Activated CD4-positive, alpha-beta memory T cell treated with anti-CD3 and anti-CD28 coated beads, Interleukin-2, amount 10 ng/mL, durations not matched to agents 7 days and 5 days (primary cell): ENCODE data around the gene NUDT3. TPM values are rescaled to one million over a fixed set of nuclear protein-coding genes. Genes with fewer than 3 reads are reported as not detected.

Experiments used
- CTCF ChIA-PET: fragments of 350-600 bp; sonication (Branson Sonifier 250); formaldehyde crosslinking; loops from one replicate; lab custom pipeline; 2021; ENCODE audit warnings: antibody characterized with exemption, inconsistent platforms; lab: Charles Lee
- POLR2A ChIA-PET: fragments of 350-600 bp; sonication (Branson Sonifier 250); formaldehyde crosslinking; loops from one replicate; lab custom pipeline; 2021; ENCODE audit warnings: antibody characterized with exemption; lab: Charles Lee
- DNase-seq: peaks from one replicate; pipeline ENCODE4 v3.0.0-alpha.2; 2020
- H3K27ac Mint-ChIP-seq: one replicate; pipeline ENCODE4 v1.8.0; 2021; ENCODE audit warnings: mild to moderate bottlenecking, mixed read lengths
- H3K27me3 Mint-ChIP-seq: one replicate; pipeline ENCODE4 v1.8.0; 2021; ENCODE audit warnings: mixed read lengths
- H3K36me3 Mint-ChIP-seq: one replicate; pipeline ENCODE4 v1.8.0; 2021; ENCODE audit warnings: low read depth, mixed read lengths
- H3K4me1 Mint-ChIP-seq: one replicate; pipeline ENCODE4 v1.8.0; 2021; ENCODE audit warnings: mixed read lengths
- H3K4me3 Mint-ChIP-seq: one replicate; pipeline ENCODE4 v1.8.0; 2021; ENCODE audit warnings: mild to moderate bottlenecking, mixed read lengths
- H3K9me3 Mint-ChIP-seq: one replicate; pipeline ENCODE4 v1.8.0; 2021; ENCODE audit warnings: mixed read lengths
- total RNA-seq, 2 experiments: library from RNA; stranded (reverse); gene quantifications; one replicate each; pipeline ENCODE4 v1.2.3, GENCODE V29; 2021

The NUDT3 gene
- total RNA-seq, result 10 to 100 TPM in 1 of 2 experiments, 1 to 10 TPM in 1; 9.9 to 10.0 TPM

GRCh38 chr6:34392497-34393190 lies at the start of gene NUDT3:
TSS of gene NUDT3 (minus strand) at chr6:34392669. CDS start at chr6:34392362, 307 bp downstream.
- POLR2A ChIA-PET, result interaction anchor here (0.6 to 3.5 kb wide), 9 partner anchors 22 to 364 kb away, joined by 3 to 19 read pairs (median 5); partner anchors contain the start of genes RPS10, SMIM29 and SPDEF
- peaks cover 17% of the 10 kb centered on the region for H3K4me1 Mint-ChIP-seq
- peaks cover 6% of the 10 kb centered on the region for H3K36me3 Mint-ChIP-seq
- H3K27ac Mint-ChIP-seq, result peak within 1 kb of the TSS; percentile 83
- DNase-seq, result peak; percentile 95
- no peaks in the 10 kb centered on the region for H3K27me3 Mint-ChIP-seq
- CTCF ChIA-PET, result interaction anchor here (0.6 to 5.6 kb wide), 7 partner anchors 24 to 264 kb away, joined by 3 to 35 read pairs (median 3); partner anchors contain the start of genes RPS10 and SMIM29
- H3K9me3 Mint-ChIP-seq, result peaks cover 3% of the 10 kb centered on the region
- peak within 1 kb of the TSS; percentile 58 for H3K4me3 Mint-ChIP-seq

DNA sequence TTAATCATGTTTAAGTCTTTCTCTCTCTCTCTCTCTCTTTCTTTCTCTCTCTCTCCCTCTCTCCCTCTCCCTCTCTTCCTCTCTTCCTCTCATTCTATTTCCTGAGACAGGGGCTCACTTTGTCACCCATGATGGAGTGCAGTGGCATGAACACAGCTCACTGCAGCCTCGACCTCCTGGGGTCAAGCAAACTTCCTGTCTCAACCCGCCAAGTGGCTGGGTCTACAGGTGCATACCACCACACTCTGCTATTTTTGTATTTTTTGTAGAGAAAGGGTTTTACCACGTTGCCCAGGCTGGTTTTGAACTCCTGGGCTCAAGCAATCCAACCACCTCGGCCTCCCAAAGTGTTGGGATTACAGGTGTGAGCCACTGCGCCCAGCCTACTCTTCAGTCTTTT lies 49.1 kb upstream of the NUDT3 start:
- POLR2A ChIA-PET, result no interaction called here
- H3K4me3 Mint-ChIP-seq, result no peak overlapping the region
- no peaks in the 10 kb centered on the region for H3K36me3 Mint-ChIP-seq
- CTCF ChIA-PET, result no interaction called here
- peaks cover 3% of the 10 kb centered on the region for H3K9me3 Mint-ChIP-seq
- H3K4me1 Mint-ChIP-seq, result no peaks in the 10 kb centered on the region
- no peak for DNase-seq
- no peak overlapping the region for H3K27ac Mint-ChIP-seq
- H3K27me3 Mint-ChIP-seq, result peaks cover 3% of the 10 kb centered on the region

- Mint-ChIP-seq H3K27ac (no peak overlapping the region), H3K4me3 (no peak overlapping the region), H3K36me3 (no peaks in the 10 kb centered on the region), H3K4me1 (no peaks in the 10 kb centered on the region), H3K9me3 (peaks cover 3% of the 10 kb centered on the region), H3K27me3 (peaks cover 1% of the 10 kb centered on the region)
- ChIA-PET POLR2A (interaction anchor here (1.3 kb wide), 1 partner anchor 14 kb away, joined by 6 read pairs; the partner anchor contains the start of gene RPS10), CTCF (no interaction called here)
- no peak for DNase-seq
Observed at GRCh38 chr6:34439442-34439841, 47.0 kb upstream of the NUDT3 start.

- no peak for DNase-seq
- no peak overlapping the region for H3K27ac Mint-ChIP-seq
- no peaks in the 10 kb centered on the region for H3K4me1 Mint-ChIP-seq
- ChIA-PET POLR2A (interaction anchor here (1.3 kb wide), 1 partner anchor 13 kb away, joined by 6 read pairs; the partner anchor contains the start of gene RPS10), CTCF (no interaction called here)
- peaks cover 1% of the 10 kb centered on the region for H3K27me3 Mint-ChIP-seq
- no peak overlapping the region for H3K4me3 Mint-ChIP-seq
- peaks cover 3% of the 10 kb centered on the region for H3K9me3 Mint-ChIP-seq
- H3K36me3 Mint-ChIP-seq, result no peaks in the 10 kb centered on the region
Observed at GRCh38 chr6:34438705-34439104, 46.2 kb upstream of the NUDT3 start.

DNA sequence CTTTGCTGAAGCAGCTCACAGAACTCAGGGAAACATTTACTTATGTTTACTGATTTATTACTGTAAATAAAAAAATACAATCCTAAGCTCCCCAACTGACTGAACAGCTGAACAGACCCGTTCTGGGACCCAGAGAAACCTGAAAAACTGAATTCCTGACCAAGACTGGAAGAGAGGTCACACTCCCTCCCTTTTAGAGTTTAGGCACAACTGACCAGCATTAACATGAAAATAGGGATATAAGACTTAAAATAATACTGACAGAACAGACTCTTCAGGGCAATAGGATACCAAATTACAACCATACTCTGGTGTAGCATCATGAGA lies 45.1 kb upstream of the NUDT3 start:
- Mint-ChIP-seq H3K27ac (no peak overlapping the region), H3K4me1 (no peaks in the 10 kb centered on the region), H3K9me3 (peaks cover 3% of the 10 kb centered on the region), H3K4me3 (no peak overlapping the region), H3K27me3 (peaks cover 1% of the 10 kb centered on the region), H3K36me3 (no peaks in the 10 kb centered on the region)
- no peak for DNase-seq
- ChIA-PET CTCF (no interaction called here), POLR2A (no interaction called here)

DNA sequence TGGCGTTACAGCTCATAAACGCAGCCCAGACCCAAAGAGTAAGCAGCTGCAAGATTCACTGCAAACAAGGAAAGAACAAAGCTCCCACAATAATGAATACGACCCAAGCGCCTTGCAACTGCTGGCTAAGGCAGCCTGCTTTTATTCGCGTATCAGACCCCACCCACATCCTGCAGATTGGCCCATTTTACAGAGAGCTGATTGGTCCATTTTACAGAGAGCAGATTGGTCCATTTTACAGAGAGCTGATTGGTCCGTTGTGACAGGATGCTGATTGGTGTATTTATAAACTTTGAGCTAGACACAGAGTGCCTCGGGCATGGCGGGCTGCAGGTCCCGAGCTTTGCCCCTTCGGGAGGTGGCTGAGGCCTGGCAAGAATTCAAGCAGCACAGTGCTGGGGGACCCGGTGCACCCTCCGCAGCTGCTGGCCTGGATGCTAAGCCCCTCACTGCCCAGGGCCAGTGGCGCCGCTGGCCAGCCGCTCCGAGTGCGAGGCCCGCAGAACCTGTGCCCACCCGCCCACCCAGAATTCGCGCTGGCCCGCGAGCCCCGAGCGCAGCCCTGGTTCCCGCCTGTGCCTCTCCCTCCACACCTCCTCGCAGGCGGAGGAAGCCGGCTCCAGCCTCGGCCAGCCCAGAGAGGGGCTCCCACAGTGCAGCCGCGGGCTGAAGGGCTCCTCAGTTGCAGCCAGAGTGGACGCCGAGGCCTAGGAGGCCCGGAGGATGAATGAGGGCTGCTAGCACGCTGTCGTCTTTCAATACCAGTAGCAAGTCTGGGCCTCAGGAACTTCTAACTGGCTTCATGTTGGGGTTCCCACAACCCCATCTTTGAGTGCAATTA lies 44.6 kb upstream of the NUDT3 start:
- peaks cover 1% of the 10 kb centered on the region for H3K27me3 Mint-ChIP-seq
- no peak overlapping the region for H3K27ac Mint-ChIP-seq
- no peak overlapping the region for H3K4me3 Mint-ChIP-seq
- H3K36me3 Mint-ChIP-seq, result no peaks in the 10 kb centered on the region
- ChIA-PET CTCF (no interaction called here), POLR2A (no interaction called here)
- DNase-seq, result no peak
- peaks cover 3% of the 10 kb centered on the region for H3K9me3 Mint-ChIP-seq
- H3K4me1 Mint-ChIP-seq, result no peaks in the 10 kb centered on the region

- CTCF ChIA-PET, result no interaction called here
- Mint-ChIP-seq H3K4me1 (no peaks in the 10 kb centered on the region), H3K4me3 (no peak overlapping the region), H3K9me3 (peaks cover 3% of the 10 kb centered on the region), H3K27me3 (peaks cover 1% of the 10 kb centered on the region), H3K36me3 (no peaks in the 10 kb centered on the region), H3K27ac (no peak overlapping the region)
- no peak for DNase-seq
- POLR2A ChIA-PET, result no interaction called here
Observed at GRCh38 chr6:34435916-34436315, 43.4 kb upstream of the NUDT3 start.

GRCh38 chr6:34425498-34426410 lies 33.3 kb upstream of the NUDT3 start, which contains the start of gene RPS10:
TSS of gene RPS10 (minus strand) at chr6:34426069. CDS start at chr6:34425221, 848 bp downstream.
- DNase-seq, result peak; percentile 90
- peaks cover 40% of the 10 kb centered on the region for H3K36me3 Mint-ChIP-seq
- peak within 1 kb of the TSS; percentile 93 for H3K27ac Mint-ChIP-seq
- CTCF ChIA-PET, result interaction anchor here (0.5 to 4.7 kb wide), 8 partner anchors 8 to 230 kb away, joined by 3 to 24 read pairs (median 4); partner anchors contain the start of genes NUDT3 and SMIM29
- peaks cover 8% of the 10 kb centered on the region for H3K27me3 Mint-ChIP-seq
- H3K9me3 Mint-ChIP-seq, result no peaks in the 10 kb centered on the region
- H3K4me1 Mint-ChIP-seq, result peaks cover 40% of the 10 kb centered on the region
- POLR2A ChIA-PET, result interaction anchor here (0.6 to 3.7 kb wide), 21 partner anchors 10 to 462 kb away, joined by 3 to 30 read pairs (median 5); partner anchors contain the start of genes BLTP3A, HMGA1, NUDT3 and SMIM29
- peak within 1 kb of the TSS; percentile 97 for H3K4me3 Mint-ChIP-seq

GRCh38 chr6:34425132-34425497 lies 32.6 kb upstream of the NUDT3 start:
- CTCF ChIA-PET, result interaction anchor here (1.0 to 4.7 kb wide), 2 partner anchors 11 to 176 kb away, joined by 3 to 24 read pairs; partner anchors contain the start of gene SMIM29
- POLR2A ChIA-PET, result interaction anchor here (0.6 to 3.7 kb wide), 16 partner anchors 10 to 463 kb away, joined by 3 to 30 read pairs (median 4); partner anchors contain the start of genes HMGA1, NUDT3, SMIM29 and TAF11
- Mint-ChIP-seq H3K27me3 (peaks cover 5% of the 10 kb centered on the region), H3K27ac (peak overlapping the region; percentile 93), H3K4me1 (peaks cover 41% of the 10 kb centered on the region), H3K4me3 (peak overlapping the region; percentile 97), H3K36me3 (peaks cover 45% of the 10 kb centered on the region), H3K9me3 (no peaks in the 10 kb centered on the region)
- peak; percentile 23 for DNase-seq

- Mint-ChIP-seq H3K4me3 (peak overlapping the region; percentile 97), H3K9me3 (no peaks in the 10 kb centered on the region), H3K27ac (peak overlapping the region; percentile 93), H3K36me3 (peaks cover 50% of the 10 kb centered on the region), H3K27me3 (peaks cover 5% of the 10 kb centered on the region), H3K4me1 (peaks cover 45% of the 10 kb centered on the region)
- no peak for DNase-seq
- ChIA-PET CTCF (interaction anchor here (1.3 to 4.7 kb wide), 2 partner anchors 10 to 175 kb away, joined by 7 to 24 read pairs; partner anchors contain the start of gene SMIM29), POLR2A (interaction anchor here (0.6 to 3.7 kb wide), 15 partner anchors 9 to 463 kb away, joined by 3 to 30 read pairs (median 4); partner anchors contain the start of genes HMGA1, SMIM29 and TAF11)
Observed at GRCh38 chr6:34424200-34425131, 32.0 kb upstream of the NUDT3 start.

- Mint-ChIP-seq H3K4me3 (peak overlapping the region; percentile 38), H3K4me1 (peaks cover 49% of the 10 kb centered on the region), H3K27me3 (no peaks in the 10 kb centered on the region), H3K36me3 (peaks cover 56% of the 10 kb centered on the region), H3K27ac (no peak overlapping the region), H3K9me3 (no peaks in the 10 kb centered on the region)
- POLR2A ChIA-PET, result interaction anchor here (1.0 to 3.7 kb wide), 5 partner anchors 8 to 464 kb away, joined by 3 to 30 read pairs (median 6); partner anchors contain the start of genes HMGA1, SMIM29 and TAF11
- DNase-seq, result no peak
- CTCF ChIA-PET, result interaction anchor here (1.3 to 4.7 kb wide), 2 partner anchors 8 to 174 kb away, joined by 7 to 24 read pairs; partner anchors contain the start of gene SMIM29
Observed at GRCh38 chr6:34423254-34423653, 30.8 kb upstream of the NUDT3 start.
